Activated gamma-delta T cell (primary cell): ENCODE measurements around the gene PIPOX.
"Not testable (repeated sequence)": the region's sequence is repeated elsewhere in the genome, so short reads cannot be mapped to it uniquely, and the experiment has no call there.

Experiments used
- DNase-seq: peaks from one replicate; lab custom pipeline; 2025; lab: John Stamatoyannopoulos, UW

PIPOX gene

GRCh38 chr17:29076087-29076486, 33.1 kb downstream of the PIPOX start:
- no peak for DNase-seq

GRCh38 chr17:29076722-29077121, 33.8 kb downstream of the PIPOX start:
- no peak for DNase-seq

GRCh38 chr17:29077320-29077719, 34.4 kb downstream of the PIPOX start:
- DNase-seq: no peak

- DNase-seq: no peak
Measured at GRCh38 chr17:29078183-29079045, 35.5 kb downstream of the PIPOX start.

- DNase-seq: no peak
Measured at GRCh38 chr17:29079433-29079832, 36.5 kb downstream of the PIPOX start.

GRCh38 chr17:29079887-29080286, 36.9 kb downstream of the PIPOX start:
- no peak for DNase-seq

GRCh38 chr17:29080323-29080722, 37.4 kb downstream of the PIPOX start:
- no peak for DNase-seq

GRCh38 chr17:29080965-29081364, 38.0 kb downstream of the PIPOX start:
- no peak for DNase-seq

- no peak for DNase-seq
Measured at GRCh38 chr17:29084541-29085146, 41.7 kb downstream of the PIPOX start.

GRCh38 chr17:29085223-29085622, 42.3 kb downstream of the PIPOX start:
- no peak for DNase-seq

- DNase-seq: no peak
Measured at GRCh38 chr17:29086628-29087332, 43.8 kb downstream of the PIPOX start.

GRCh38 chr17:29088782-29089181, 45.8 kb downstream of the PIPOX start:
- DNase-seq: not testable (repeated sequence)

GRCh38 chr17:29089601-29090044, 46.7 kb downstream of the PIPOX start:
- DNase-seq: no peak

- DNase-seq: no peak
Measured at GRCh38 chr17:29090108-29090507, 47.2 kb downstream of the PIPOX start.

GRCh38 chr17:29090750-29091605, 48.0 kb downstream of the PIPOX start:
- no peak for DNase-seq

GRCh38 chr17:29091606-29092289, 48.8 kb downstream of the PIPOX start:
- DNase-seq: no peak

- DNase-seq: no peak
Measured at GRCh38 chr17:29093090-29093871, 50.3 kb downstream of the PIPOX start.

GRCh38 chr17:29094101-29094708, 51.3 kb downstream of the PIPOX start:
- DNase-seq: no peak

GRCh38 chr17:29095439-29095838, 52.5 kb downstream of the PIPOX start:
- no peak for DNase-seq

- DNase-seq: no peak
Measured at GRCh38 chr17:29096094-29096493, 53.2 kb downstream of the PIPOX start.
